Neural progenitor cell (in vitro differentiated cells): Measurements from ENCODE around the gene CDC14A. TPM values are rescaled to one million over a fixed set of nuclear protein-coding genes. Genes with fewer than 3 reads are reported as not detected.
A peak's percentile ranks its signal among the peaks of the same experiment; 100 is the strongest.

ENCODE experiments used
- DNase-seq: peaks from one replicate; pipeline ENCODE4 v3.0.0-alpha.2; 2016; ENCODE audit warnings: low spot score
- H2AFZ ChIP-seq: fragments of 200-600 bp; sonication (generic); replicated peaks from 2 replicates; pipeline ENCODE4 v1.6.1; 2016; ENCODE audit warnings: antibody characterized with exemption
- H3F3A ChIP-seq: fragments of 200-600 bp; sonication (generic); 2 replicates; pipeline ENCODE4 v1.6.1; 2016; ENCODE audit warnings: antibody characterized with exemption, low read depth
- H3K27ac ChIP-seq: fragments of 200-600 bp; sonication (generic); 2 replicates; pipeline ENCODE4 v1.5.1; 2016; ENCODE audit warnings: mild to moderate bottlenecking
- H3K27me3 ChIP-seq: fragments of 200-600 bp; sonication (generic); 2 replicates; pipeline ENCODE4 v1.6.1; 2016; ENCODE audit warnings: mild to moderate bottlenecking, moderate library complexity
- H3K36me3 ChIP-seq: fragments of 200-600 bp; sonication (generic); 2 replicates; pipeline ENCODE4 v1.5.1; 2016
- H3K4me1 ChIP-seq: fragments of 200-600 bp; sonication (generic); 2 replicates; pipeline ENCODE4 v1.6.1; 2016; ENCODE audit warnings: mixed run types
- H3K4me2 ChIP-seq: fragments of 200-600 bp; sonication (generic); 2 replicates; pipeline ENCODE4 v1.6.1; 2016
- H3K4me3 ChIP-seq: fragments of 200-600 bp; sonication (generic); 2 replicates; pipeline ENCODE4 v1.5.1; 2016
- H3K79me2 ChIP-seq: fragments of 200-600 bp; sonication (generic); 2 replicates; pipeline ENCODE4 v1.6.1; 2016; ENCODE audit warnings: low read depth
- H3K9ac ChIP-seq: fragments of 200-600 bp; sonication (generic); 2 replicates; pipeline ENCODE4 v1.6.1; 2016
- H3K9me3 ChIP-seq: fragments of 200-600 bp; sonication (generic); 2 replicates; pipeline ENCODE4 v1.5.1; 2016; ENCODE audit warnings: low read depth
- H4K20me1 ChIP-seq: fragments of 200-600 bp; sonication (generic); 2 replicates; pipeline ENCODE4 v1.6.1; 2016; ENCODE audit warnings: low read depth
- H3K27ac Mint-ChIP-seq: 3 replicates; pipeline ENCODE4 v1.8.0; 2021; ENCODE audit warnings: mixed read lengths
- H3K27me3 Mint-ChIP-seq: 2 replicates; pipeline ENCODE4 v1.8.0; 2022; ENCODE audit warnings: low read depth, mild to moderate bottlenecking, inconsistent platforms, moderate library complexity, mixed read lengths; ENCODE audit not compliant: insufficient read depth
- H3K36me3 Mint-ChIP-seq: 3 replicates; pipeline ENCODE4 v1.8.0; 2021; ENCODE audit warnings: mixed read lengths
- H3K4me1 Mint-ChIP-seq: 3 replicates; pipeline ENCODE4 v1.8.0; 2021; ENCODE audit warnings: mixed read lengths
- H3K4me3 Mint-ChIP-seq: 3 replicates; pipeline ENCODE4 v1.8.0; 2021; ENCODE audit warnings: mild to moderate bottlenecking, moderate library complexity, mixed read lengths
- H3K9me3 Mint-ChIP-seq: 3 replicates; pipeline ENCODE4 v1.8.0; 2020; ENCODE audit warnings: mixed read lengths
- CTCF ChIP-seq: fragments of 200-600 bp; sonication (generic); IDR thresholded peaks from 2 replicates; pipeline ENCODE4 v1.5.1; 2017; ENCODE audit warnings: antibody characterized with exemption, mild to moderate bottlenecking
- EZH2 ChIP-seq: fragments of 200-600 bp; sonication (generic); IDR thresholded peaks from 2 replicates; pipeline ENCODE4 v1.6.1; 2017; ENCODE audit warnings: antibody characterized with exemption, mild to moderate bottlenecking, moderate library complexity
- EZH2phosphoT487 ChIP-seq: fragments of 200-600 bp; sonication (generic); IDR thresholded peaks from 2 replicates; pipeline ENCODE4 v1.6.1; 2017; ENCODE audit warnings: antibody characterized with exemption
- total RNA-seq: library from RNA; depleted of rRNA; stranded (reverse); fragments of >200 nt; gene quantifications from 2 replicates; pipeline ENCODE4 v1.2.3, GENCODE V29; 2015; ENCODE audit warnings: low replicate concordance

The CDC14A gene
- 26.9 and 37.0 TPM in 2 replicates for total RNA-seq

- H3K27ac Mint-ChIP-seq, result peak within 1 kb of the TSS; percentile 95
- H3K79me2 ChIP-seq, result peaks cover 50% of the 10 kb centered on the region
- peaks cover 39% of the 10 kb centered on the region for H3F3A ChIP-seq
- H3K9me3 ChIP-seq, result no peaks in the 10 kb centered on the region
- peak; percentile 99 for DNase-seq
- peaks cover 2% of the 10 kb centered on the region for H3K27me3 Mint-ChIP-seq
- peak within 1 kb of the TSS; percentile 94 for H3K4me3 Mint-ChIP-seq
- H3K4me1 Mint-ChIP-seq, result peaks cover 40% of the 10 kb centered on the region
- peaks cover 33% of the 10 kb centered on the region for H3K4me1 ChIP-seq
- H3K36me3 ChIP-seq, result no peaks in the 10 kb centered on the region
- no peaks in the 10 kb centered on the region for H3K9me3 Mint-ChIP-seq
- H3K9ac ChIP-seq, result peak within 1 kb of the TSS; percentile 75
- H3K36me3 Mint-ChIP-seq, result peaks cover 6% of the 10 kb centered on the region
- peak within 1 kb of the TSS; percentile 96 for H3K4me2 ChIP-seq
- peak within 1 kb of the TSS; percentile 54 for H2AFZ ChIP-seq
- TF ChIP-seq EZH2phosphoT487 (no peak), EZH2 (no peak), CTCF (peak; percentile 4)
- peaks cover 27% of the 10 kb centered on the region for H4K20me1 ChIP-seq
- peak within 1 kb of the TSS; percentile 95 for H3K27ac ChIP-seq
- H3K27me3 ChIP-seq, result no peaks in the 10 kb centered on the region
- H3K4me3 ChIP-seq, result peak within 1 kb of the TSS; percentile 93
Observed at GRCh38 chr1:100352267-100353070, at the start of gene CDC14A. Gene CDC14A (plus strand): TSS chr1:100352506. CDS start chr1:100352955, 449 bp downstream.

GRCh38 chr1:100302739-100303138 lies 49.6 kb upstream of the CDC14A start:
- DNase-seq, result no peak
- Mint-ChIP-seq H3K4me3 (no peak overlapping the region), H3K36me3 (no peaks in the 10 kb centered on the region), H3K27me3 (peaks cover 4% of the 10 kb centered on the region), H3K4me1 (no peaks in the 10 kb centered on the region), H3K27ac (no peak overlapping the region), H3K9me3 (no peaks in the 10 kb centered on the region)
- Histone ChIP-seq H3K4me3 (no peak overlapping the region), H3K4me1 (peaks cover 52% of the 10 kb centered on the region), H3K79me2 (no peaks in the 10 kb centered on the region), H3K27ac (no peak overlapping the region), H4K20me1 (no peaks in the 10 kb centered on the region), H3K36me3 (peaks cover 4% of the 10 kb centered on the region), H3K9me3 (no peaks in the 10 kb centered on the region), H3K4me2 (no peak overlapping the region), H2AFZ (no peak overlapping the region), H3F3A (peaks cover 34% of the 10 kb centered on the region), H3K9ac (no peak overlapping the region), H3K27me3 (no peaks in the 10 kb centered on the region)
- TF ChIP-seq EZH2 (no peak), EZH2phosphoT487 (no peak)

- Histone ChIP-seq H3K4me2 (no peak overlapping the region), H3K4me1 (peaks cover 37% of the 10 kb centered on the region), H4K20me1 (no peaks in the 10 kb centered on the region), H3K9me3 (no peaks in the 10 kb centered on the region), H3K27me3 (no peaks in the 10 kb centered on the region), H3F3A (peaks cover 31% of the 10 kb centered on the region), H3K27ac (no peak overlapping the region), H3K79me2 (no peaks in the 10 kb centered on the region), H2AFZ (no peak overlapping the region), H3K36me3 (peaks cover 4% of the 10 kb centered on the region), H3K4me3 (no peak overlapping the region), H3K9ac (no peak overlapping the region)
- no peaks in the 10 kb centered on the region for H3K9me3 Mint-ChIP-seq
- TF ChIP-seq EZH2 (no peak), EZH2phosphoT487 (no peak), CTCF (no peak)
- peaks cover 3% of the 10 kb centered on the region for H3K27me3 Mint-ChIP-seq
- H3K36me3 Mint-ChIP-seq, result no peaks in the 10 kb centered on the region
- no peaks in the 10 kb centered on the region for H3K4me1 Mint-ChIP-seq
- no peak overlapping the region for H3K27ac Mint-ChIP-seq
- H3K4me3 Mint-ChIP-seq, result no peak overlapping the region
- no peak for DNase-seq
Observed at GRCh38 chr1:100304227-100304626, 48.1 kb upstream of the CDC14A start.

- H3K27ac Mint-ChIP-seq, result no peak overlapping the region
- H3K9me3 Mint-ChIP-seq, result peaks cover 2% of the 10 kb centered on the region
- Histone ChIP-seq H3F3A (peaks cover 24% of the 10 kb centered on the region), H3K27me3 (no peaks in the 10 kb centered on the region), H2AFZ (peak overlapping the region; percentile 72), H3K79me2 (no peaks in the 10 kb centered on the region), H3K36me3 (peaks cover 4% of the 10 kb centered on the region), H3K9ac (no peak overlapping the region), H3K27ac (no peak overlapping the region), H3K4me1 (peaks cover 30% of the 10 kb centered on the region), H4K20me1 (no peaks in the 10 kb centered on the region), H3K4me2 (peak overlapping the region; percentile 22), H3K4me3 (no peak overlapping the region), H3K9me3 (no peaks in the 10 kb centered on the region)
- no peak overlapping the region for H3K4me3 Mint-ChIP-seq
- H3K4me1 Mint-ChIP-seq, result no peaks in the 10 kb centered on the region
- H3K27me3 Mint-ChIP-seq, result peaks cover 3% of the 10 kb centered on the region
- H3K36me3 Mint-ChIP-seq, result no peaks in the 10 kb centered on the region
- TF ChIP-seq EZH2, result no peak
- DNase-seq, result peak; percentile 18
Observed at GRCh38 chr1:100304921-100305320, 47.4 kb upstream of the CDC14A start.
